Stimulated activated CD4-positive, alpha-beta T cell treated with anti-CD3 and anti-CD28 coated beads, Interleukin-1b, Interleukin-23, amount 100 ng/mL, for 1 hour (primary cell): Measurements from ENCODE around the gene GAA.

Source experiments
- DNase-seq, 2 donors: peaks; one replicate each; pipeline ENCODE4 v3.0.0-alpha.2; 2020; ENCODE audit warnings: low read depth in 2 of 2

The GAA gene

GRCh38 chr17:80101011-80101945, at the start of gene GAA:
TSS of gene GAA (plus strand) at chr17:80101581. CDS start at chr17:80104587, 3,006 bp downstream.
- peak; percentile 79 to 81 for DNase-seq

- DNase-seq: no peak
Observed at GRCh38 chr17:80051681-80052080, 49.7 kb upstream of the GAA start.

DNA sequence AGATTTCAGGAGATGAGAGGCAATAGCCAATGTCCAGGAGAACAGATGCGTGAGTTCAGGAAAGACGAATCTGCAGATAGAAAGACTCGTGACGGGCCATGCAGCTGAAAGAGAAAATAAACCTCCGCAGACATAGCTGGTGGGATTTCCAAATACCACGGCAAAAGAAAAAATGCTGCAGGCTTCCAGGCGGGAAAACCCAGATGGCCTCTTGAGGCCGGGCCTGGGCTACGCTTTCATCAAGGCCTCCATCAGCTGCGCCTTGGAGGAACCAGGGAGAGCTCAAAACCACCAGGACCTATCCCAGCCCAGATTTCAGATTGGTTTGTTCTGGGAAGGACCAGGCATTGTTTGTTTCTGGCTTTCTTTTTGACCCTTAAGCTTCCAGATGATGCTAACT, 48.3 kb upstream of the GAA start:
- no peak for DNase-seq

DNA sequence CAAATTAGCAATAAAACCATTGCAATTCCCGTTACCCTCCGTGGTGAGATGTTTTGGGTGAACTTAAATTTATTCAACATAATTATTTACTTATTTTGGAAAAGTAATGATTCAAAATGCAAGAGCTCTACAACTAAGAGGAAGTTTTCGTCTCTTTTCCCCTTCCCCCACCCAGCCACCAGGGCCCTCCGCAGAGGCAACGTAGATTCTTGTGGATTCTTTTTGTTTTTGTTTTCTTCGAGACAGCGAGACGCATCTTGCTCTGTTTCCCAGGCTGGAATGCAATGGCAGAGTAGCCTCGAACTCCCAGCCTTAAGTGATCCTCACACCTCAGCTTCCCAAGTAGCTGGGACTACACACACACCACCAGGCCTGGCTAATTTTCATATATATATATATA, 45.8 kb upstream of the GAA start:
- no peak for DNase-seq

GRCh38 chr17:80058311-80058955, 42.9 kb upstream of the GAA start:
- no peak for DNase-seq

DNA sequence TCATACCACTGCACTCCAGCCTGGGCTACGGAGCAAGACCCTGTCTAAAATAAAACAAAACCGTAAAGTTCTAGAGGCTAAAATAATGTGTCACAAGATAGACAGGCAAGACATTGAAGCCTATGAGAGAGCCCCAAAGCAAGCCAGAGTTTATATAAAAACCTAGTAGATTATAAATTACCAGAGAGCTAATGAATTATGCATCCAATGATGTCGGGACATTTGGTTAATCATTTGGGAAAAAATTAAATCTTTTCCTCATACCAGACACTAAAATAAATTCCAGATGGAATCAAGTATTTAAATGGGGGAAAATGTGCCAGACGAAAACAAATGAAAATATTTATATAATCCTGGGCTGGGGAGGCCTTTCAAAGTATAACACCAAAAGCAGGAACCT, 40.7 kb upstream of the GAA start:
- DNase-seq: no peak

GRCh38 chr17:80061421-80061820, 40.0 kb upstream of the GAA start:
- DNase-seq: no peak

GRCh38 chr17:80063830-80064585, 37.4 kb upstream of the GAA start:
- no peak for DNase-seq

DNA sequence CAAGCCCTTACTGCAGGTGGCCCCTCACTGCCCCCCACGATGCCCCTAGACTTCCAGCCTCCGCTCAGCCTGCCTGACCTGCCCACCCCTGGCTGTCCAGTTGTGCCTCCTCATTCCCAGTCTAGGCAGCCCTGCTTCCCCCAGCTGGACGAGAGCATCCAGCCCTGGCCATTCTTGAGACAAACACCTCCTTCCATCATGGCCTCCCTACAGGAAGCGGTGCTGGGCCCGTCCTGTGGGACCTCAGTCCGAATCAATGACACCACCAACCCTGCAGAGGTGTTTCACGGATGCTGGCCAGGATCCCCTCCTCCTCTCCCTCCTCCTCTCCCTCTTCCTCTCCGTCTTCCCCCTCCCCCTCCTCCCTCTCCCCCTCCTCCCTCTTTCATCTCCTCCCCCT, 36.7 kb upstream of the GAA start:
- no peak for DNase-seq

- no peak for DNase-seq
Observed at GRCh38 chr17:80065478-80066170, 35.8 kb upstream of the GAA start.

- no peak for DNase-seq
Observed at GRCh38 chr17:80067393-80067986, 33.9 kb upstream of the GAA start.

DNA sequence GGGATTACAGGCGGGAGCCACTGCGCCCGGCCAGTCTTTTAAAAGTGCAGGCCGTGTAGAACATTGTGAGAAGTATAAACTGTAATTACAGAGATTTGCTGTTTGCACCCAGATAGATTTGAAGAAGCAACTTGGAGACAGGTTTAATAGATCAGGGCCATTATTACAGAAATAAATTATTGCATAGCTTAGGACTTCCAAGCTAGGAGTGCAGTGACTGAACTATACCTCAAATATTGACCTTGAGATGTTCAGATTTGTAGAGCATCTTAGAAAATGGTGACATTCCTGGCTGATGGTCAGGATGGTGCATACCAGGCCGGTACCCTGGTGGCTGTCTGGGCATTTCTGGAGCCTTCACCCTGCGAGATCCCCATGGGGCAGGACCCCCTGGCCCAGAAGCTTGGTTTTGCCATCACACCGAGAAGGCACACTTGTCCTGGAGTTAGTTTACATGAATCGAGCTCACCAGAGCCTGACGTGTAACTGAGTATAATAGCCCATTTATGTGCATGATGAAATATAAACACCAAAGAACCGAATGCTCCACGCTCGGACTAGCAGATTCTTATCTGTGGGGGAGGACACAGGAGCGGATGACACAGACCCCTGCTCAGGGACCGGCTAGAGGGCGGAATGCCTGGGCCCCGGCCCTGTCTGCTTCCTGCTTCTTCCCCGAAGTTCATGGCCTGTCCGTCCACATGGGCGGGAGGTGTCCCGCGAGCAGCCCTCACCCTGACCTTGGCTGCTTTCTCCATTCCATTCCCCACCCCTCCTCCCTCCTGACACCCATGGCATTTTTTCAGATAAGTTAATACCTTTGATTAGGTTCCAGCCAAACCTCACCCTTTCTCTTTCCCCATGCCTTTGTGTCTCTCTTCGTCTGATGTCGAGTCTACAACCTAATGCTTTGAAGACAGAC, 32.8 kb upstream of the GAA start:
- DNase-seq: no peak

GRCh38 chr17:80070375-80071115, 30.8 kb upstream of the GAA start:
- DNase-seq: no peak

DNA sequence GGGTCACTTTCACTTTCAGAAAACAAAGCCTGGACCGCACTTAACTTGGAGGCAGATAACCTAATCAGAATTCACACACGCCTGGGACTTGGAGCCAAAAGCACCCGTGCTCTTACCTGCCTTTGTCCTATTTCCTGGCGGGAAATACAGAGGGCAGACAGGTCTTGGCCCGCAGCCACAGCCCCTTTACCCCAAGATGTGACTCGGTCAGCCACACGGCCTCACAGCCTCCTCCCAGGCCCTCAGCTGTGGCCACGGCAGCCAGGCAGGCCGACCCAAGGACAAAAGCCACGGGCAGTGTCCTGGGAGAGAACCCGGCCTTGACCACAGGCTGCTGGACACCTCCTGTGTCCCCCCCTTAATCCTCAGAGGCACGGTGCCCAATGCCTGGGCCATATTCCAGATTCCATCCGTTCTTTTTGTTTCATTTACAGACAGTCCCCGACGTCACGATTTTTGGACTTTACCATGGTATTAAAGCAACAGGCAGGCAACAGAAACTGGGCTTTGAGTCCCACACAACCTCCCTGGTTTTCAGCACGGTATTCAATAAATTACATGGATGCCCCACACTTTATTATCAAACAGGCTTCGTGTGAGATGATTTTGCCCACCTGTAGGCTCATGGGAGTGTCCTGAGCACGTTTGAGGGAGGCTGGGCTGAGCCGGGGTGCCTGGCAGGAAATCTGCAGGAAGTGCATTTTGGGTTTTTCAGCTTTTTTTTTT, 30.1 kb upstream of the GAA start:
- no peak for DNase-seq

- no peak for DNase-seq
Observed at GRCh38 chr17:80072410-80072809, 29.0 kb upstream of the GAA start.

- DNase-seq: no peak
Observed at GRCh38 chr17:80080081-80080480, 21.3 kb upstream of the GAA start.

GRCh38 chr17:80081596-80081995, 19.8 kb upstream of the GAA start:
- DNase-seq: no peak

DNA sequence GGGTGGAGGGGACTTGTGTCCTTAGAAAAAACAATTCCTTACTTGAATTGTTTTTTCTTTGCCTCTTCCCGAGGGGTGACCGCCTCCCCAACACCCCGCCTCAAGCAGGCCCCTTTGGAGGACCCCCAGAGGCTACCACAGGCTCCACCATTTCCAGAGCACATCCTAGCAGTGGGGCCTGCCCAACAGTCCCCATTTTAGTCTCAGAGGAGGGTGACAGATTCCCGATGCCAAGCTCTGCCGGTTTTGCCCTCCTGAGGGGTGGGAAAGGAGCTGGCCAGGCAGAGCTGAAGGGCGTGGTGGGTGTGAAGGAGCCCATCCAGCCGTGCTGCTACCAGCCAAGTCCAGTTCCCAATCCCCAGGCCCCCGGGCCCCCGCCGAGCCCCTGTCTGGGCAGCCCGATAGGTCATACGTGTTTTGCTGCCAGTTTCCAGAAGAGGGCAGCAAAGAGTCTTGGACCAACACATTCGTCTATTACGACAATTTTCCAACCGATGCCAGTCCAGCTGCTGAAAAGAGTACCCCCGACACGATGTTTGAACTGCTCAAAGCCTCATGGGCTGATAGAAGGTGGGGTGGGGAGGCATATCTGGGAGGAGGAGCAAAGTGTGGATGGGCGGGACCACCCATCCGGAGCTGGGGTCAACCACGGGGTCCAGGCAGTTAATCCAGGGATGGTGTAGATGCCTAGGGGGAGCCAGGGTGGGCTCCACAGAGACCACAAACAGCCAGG, 18.8 kb upstream of the GAA start:
- peak; percentile 19 to 30 for DNase-seq
